Upper lobe of left lung (tissue), 6 donors: ENCODE measurements around the gene POLE2. TPM values are rescaled to one million over a fixed set of nuclear protein-coding genes. Genes with fewer than 3 reads are reported as not detected.
"Not testable (repeated sequence)": the region's sequence is repeated elsewhere in the genome, so short reads cannot be mapped to it uniquely, and the experiment has no call there.

Source experiments
- ATAC-seq, 2 donors: fragments of 200-7000 bp; cut with Tn5 transposase; one replicate each; pipeline ENCODE4 v1.9.1; 2022; ENCODE audit warnings: mild to moderate bottlenecking in 2 of 2, moderate library complexity in 2 of 2; ENCODE audit not compliant: low FRiP score in 2 of 2
- DNase-seq, 2 donors: peaks; one replicate each; pipeline ENCODE4 v3.0.0-alpha.2; 2019 to 2020
- H3K27ac ChIP-seq, 4 donors: fragments of 200-600 bp; sonication (generic); one replicate each; pipeline ENCODE4 v1.5.1; 2016 to 2019
- H3K27me3 ChIP-seq, 4 donors: fragments of 200-600 bp; sonication (generic); one replicate each; pipeline ENCODE4 v1.5.1; 2017 to 2019
- H3K36me3 ChIP-seq, 4 donors: fragments of 200-600 bp; sonication (generic); one replicate each; pipeline ENCODE4 v1.5.1; 2016 to 2019
- H3K4me1 ChIP-seq, 4 donors: fragments of 200-600 bp; sonication (generic); one replicate each; pipeline ENCODE4 v1.5.1; 2018 to 2019
- H3K4me3 ChIP-seq, 4 donors: fragments of 200-600 bp; sonication (generic); one replicate each; pipeline ENCODE4 v1.5.1; 2017 to 2019; ENCODE audit warnings: mild to moderate bottlenecking in 2 of 4, moderate library complexity in 1 of 4
- H3K9me3 ChIP-seq, 4 donors: fragments of 200-600 bp; sonication (generic); one replicate each; pipeline ENCODE4 v1.5.1; 2018 to 2019
- EP300 ChIP-seq, 4 donors: sonication (generic); formaldehyde crosslinking; IDR thresholded peaks; one replicate each; pipeline ENCODE4 v1.5.1; 2017; ENCODE audit warnings: antibody characterized with exemption in 4 of 4, control low read depth in 2 of 4
- POLR2A ChIP-seq, 4 donors: fragments of 450-650 bp; IDR thresholded peaks; one replicate each; pipeline ENCODE4 v1.5.1; 2016 to 2017; ENCODE audit warnings: antibody characterized with exemption in 4 of 4, mild to moderate bottlenecking in 2 of 4
- POLR2AphosphoS5 ChIP-seq, 2 donors: sonication (generic); formaldehyde crosslinking; IDR thresholded peaks; one replicate each; pipeline ENCODE4 v1.5.1; 2017; ENCODE audit warnings: antibody characterized with exemption in 2 of 2
- WGBS, 2 donors: methylation state at CpG; one replicate each; pipeline ENCODE4 v1.1.5; 2017 to 2018; 5-methylcytosine and 5-hydroxymethylcytosine counted together
- total RNA-seq, 6 donors: library from RNA; depleted of rRNA in 4 of 6; stranded (reverse); fragments of >200 nt in 4 of 6; gene quantifications; one replicate each; pipeline versions ENCODE4 v1.1.0 to v1.2.1, GENCODE V29; 2016 to 2021
- TF ChIP-seq, protein P1 (sequence below), 6 experiments: fragments of 450-650 bp in 4 of 6; fragments of 200-600 bp in 2 of 6; sonication (generic) in 2 of 6; IDR thresholded peaks; one replicate each; pipeline ENCODE4 v1.5.1; 2016 to 2019; ENCODE audit warnings: antibody characterized with exemption in 6 of 6
- donor health status: DM: no; HTN: no; CAD: no; lungs with moderate emphysema.
- donor health status: DM: no; HTN: yes; CAD: no; lungs with severe emphysema.

POLE2 gene
- total RNA-seq, 6 donors from 2014 or later = 0.49 to 2.7 (median 2.1) TPM

DNA sequence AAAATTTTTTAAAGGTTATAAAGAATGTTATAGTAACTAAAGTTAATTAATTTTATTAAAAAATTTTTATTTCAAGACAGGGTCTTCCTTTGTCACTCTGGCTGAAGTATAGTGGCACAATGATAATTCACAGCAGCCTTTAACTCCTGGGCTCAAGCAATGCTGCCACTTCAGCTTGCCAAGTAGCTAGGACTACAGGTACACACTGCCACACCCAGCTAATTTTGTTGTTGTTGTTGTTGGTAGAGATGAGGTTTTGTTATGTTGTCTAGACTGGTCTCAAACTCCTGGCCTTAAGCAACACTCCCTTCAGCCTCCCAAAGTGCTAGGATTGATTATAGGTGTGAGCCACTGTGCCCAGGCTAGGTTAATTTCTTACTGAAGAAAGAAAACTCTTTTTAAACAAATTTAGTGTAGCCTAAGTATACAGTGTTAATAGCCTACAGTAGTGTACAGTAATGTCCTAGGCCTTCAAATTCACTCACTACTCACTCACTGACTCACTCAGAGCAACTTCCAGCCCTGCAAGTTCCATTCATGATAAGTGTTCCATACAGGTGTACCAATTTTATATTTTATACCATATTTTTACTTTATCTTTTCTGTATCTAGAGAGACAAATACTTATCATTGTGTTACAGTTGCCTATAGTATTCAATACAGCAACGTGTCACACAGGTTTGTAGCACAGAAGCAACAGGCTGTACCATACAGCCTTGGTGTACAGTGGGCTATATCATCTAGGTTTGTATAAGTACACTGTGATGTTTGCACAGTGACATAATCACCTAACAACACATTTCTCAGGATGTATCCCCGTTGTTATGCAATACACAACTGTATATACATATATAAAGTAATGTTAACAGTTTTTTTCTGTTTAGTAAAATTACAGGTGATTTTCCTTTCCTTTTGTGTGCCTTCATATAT, 28.2 kb downstream of the POLE2 start:
- H3K36me3 ChIP-seq = no peaks in the 10 kb centered on the region
- no peak for DNase-seq
- H3K27ac ChIP-seq = no peak overlapping the region
- no peak for TF ChIP-seq POLR2AphosphoS5 (IDR thresholded peaks at IDR 0.05)
- TF ChIP-seq POLR2A (IDR thresholded peaks at IDR 0.05) = no peak
- no peak for TF ChIP-seq EP300 (IDR thresholded peaks at IDR 0.05)
- TF ChIP-seq, protein P1, sequence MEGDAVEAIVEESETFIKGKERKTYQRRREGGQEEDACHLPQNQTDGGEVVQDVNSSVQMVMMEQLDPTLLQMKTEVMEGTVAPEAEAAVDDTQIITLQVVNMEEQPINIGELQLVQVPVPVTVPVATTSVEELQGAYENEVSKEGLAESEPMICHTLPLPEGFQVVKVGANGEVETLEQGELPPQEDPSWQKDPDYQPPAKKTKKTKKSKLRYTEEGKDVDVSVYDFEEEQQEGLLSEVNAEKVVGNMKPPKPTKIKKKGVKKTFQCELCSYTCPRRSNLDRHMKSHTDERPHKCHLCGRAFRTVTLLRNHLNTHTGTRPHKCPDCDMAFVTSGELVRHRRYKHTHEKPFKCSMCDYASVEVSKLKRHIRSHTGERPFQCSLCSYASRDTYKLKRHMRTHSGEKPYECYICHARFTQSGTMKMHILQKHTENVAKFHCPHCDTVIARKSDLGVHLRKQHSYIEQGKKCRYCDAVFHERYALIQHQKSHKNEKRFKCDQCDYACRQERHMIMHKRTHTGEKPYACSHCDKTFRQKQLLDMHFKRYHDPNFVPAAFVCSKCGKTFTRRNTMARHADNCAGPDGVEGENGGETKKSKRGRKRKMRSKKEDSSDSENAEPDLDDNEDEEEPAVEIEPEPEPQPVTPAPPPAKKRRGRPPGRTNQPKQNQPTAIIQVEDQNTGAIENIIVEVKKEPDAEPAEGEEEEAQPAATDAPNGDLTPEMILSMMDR (IDR thresholded peaks at IDR 0.05) = no peak
- no peaks in the 10 kb centered on the region for H3K27me3 ChIP-seq
- 75 to 87% methylated on average over 2 of the region's 2 CpGs for WGBS, 2 donors
- H3K9me3 ChIP-seq = no peaks in the 10 kb centered on the region
- no peak overlapping the region for H3K4me3 ChIP-seq
- no peaks in the 10 kb centered on the region for H3K4me1 ChIP-seq
- ATAC-seq = no peak

DNA sequence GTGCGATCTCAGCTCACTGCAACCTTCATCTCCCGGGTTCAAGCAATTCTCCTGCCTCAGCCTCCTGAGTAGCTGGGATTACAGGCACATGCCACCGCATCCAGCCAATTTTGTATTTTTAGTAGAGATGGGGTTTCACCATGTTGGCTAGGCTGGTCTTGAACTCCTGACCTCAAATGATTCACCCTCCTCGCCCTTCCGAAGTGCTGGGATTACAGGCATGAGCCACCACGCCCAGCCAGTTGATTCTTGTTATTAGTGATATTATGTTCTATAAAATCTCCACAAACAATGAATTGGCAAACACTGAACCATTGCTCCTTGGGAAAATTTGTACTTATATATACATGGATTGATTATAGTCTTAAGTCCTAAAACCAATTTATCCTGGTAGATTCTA, 30.5 kb downstream of the POLE2 start:
- H3K4me3 ChIP-seq, H3K4me1 ChIP-seq, H3K9me3 ChIP-seq, DNase-seq, H3K27ac ChIP-seq, H3K27me3 ChIP-seq, ATAC-seq, H3K36me3 ChIP-seq: not testable (repeated sequence)
- 92 to 95% methylated on average over 6 of the region's 6 CpGs for WGBS, 2 donors

DNA sequence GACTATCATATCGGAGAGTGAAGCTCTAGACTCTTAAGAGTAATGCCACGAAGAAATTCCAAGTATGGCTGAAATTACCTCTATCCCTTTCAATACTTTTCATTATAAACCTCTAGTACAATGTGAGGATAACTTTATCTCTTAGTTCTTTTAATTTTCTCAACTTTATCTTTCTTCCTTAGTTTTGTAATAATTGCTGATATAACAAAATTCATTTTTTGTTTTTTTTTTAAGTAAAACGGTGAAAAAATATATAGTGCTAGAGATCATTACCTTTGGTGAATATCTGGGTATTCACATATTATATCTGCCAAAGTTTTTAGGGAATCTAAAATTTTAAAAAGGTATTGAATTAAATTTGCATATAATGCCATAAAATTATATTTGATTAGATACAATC, 33.5 kb downstream of the POLE2 start:
- TF ChIP-seq EP300 (IDR thresholded peaks at IDR 0.05) = no peak
- TF ChIP-seq, protein P1 (IDR thresholded peaks at IDR 0.05) = no peak
- no peak for TF ChIP-seq POLR2AphosphoS5 (IDR thresholded peaks at IDR 0.05)
- no peak for TF ChIP-seq POLR2A (IDR thresholded peaks at IDR 0.05)
- no peaks in the 10 kb centered on the region for H3K36me3 ChIP-seq
- WGBS, 2 donors = 94 to 97% methylated on average over 3 of the region's 3 CpGs
- no peak overlapping the region for H3K4me3 ChIP-seq
- no peaks in the 10 kb centered on the region for H3K4me1 ChIP-seq
- no peak overlapping the region for H3K27ac ChIP-seq
- no peaks in the 10 kb centered on the region for H3K9me3 ChIP-seq
- ATAC-seq = no peak
- H3K27me3 ChIP-seq = no peaks in the 10 kb centered on the region
- DNase-seq = no peak

GRCh38 chr14:49653508-49653907, 34.5 kb downstream of the POLE2 start:
- no peak for TF ChIP-seq EP300 (IDR thresholded peaks at IDR 0.05)
- TF ChIP-seq POLR2A (IDR thresholded peaks at IDR 0.05) = no peak
- TF ChIP-seq POLR2AphosphoS5 (IDR thresholded peaks at IDR 0.05) = no peak
- TF ChIP-seq, protein P1 (IDR thresholded peaks at IDR 0.05) = no peak
- WGBS, 2 donors = 98% methylated on average over 6 of the region's 6 CpGs

DNA sequence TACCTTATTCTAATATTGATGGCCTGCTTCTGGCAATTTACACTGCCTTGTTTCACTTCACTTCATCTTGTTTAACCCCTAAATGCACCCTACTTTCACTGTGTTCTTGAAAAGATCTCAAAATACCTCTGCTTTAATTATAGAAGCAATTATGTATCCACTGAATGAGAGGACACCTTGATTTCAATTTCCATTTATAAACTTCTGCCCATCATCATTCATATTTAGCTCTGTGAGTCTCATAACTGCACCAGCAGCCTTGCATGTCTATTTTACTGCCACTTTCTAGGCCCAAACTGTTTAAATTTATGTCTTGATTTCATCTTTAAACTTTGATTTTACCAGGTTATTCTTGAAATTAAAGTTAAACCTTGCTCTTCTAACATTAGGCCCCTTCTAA, 45.9 kb downstream of the POLE2 start:
- H3K4me3 ChIP-seq = no peak overlapping the region
- no peaks in the 10 kb centered on the region for H3K27me3 ChIP-seq
- peaks cover 0 to 30% (median 10%) of the 10 kb centered on the region in 4 donors for H3K4me1 ChIP-seq
- H3K9me3 ChIP-seq = no peaks in the 10 kb centered on the region
- ATAC-seq (no peak), DNase-seq (no peak)
- TF ChIP-seq POLR2AphosphoS5 (IDR thresholded peaks at IDR 0.05) = no peak
- H3K27ac ChIP-seq = peak overlapping the region in 1 of 4 donors; percentile 21
- H3K36me3 ChIP-seq = peaks cover 0 to 6% (median 0%) of the 10 kb centered on the region in 4 donors

More at GRCh38 chr14:49653508-49653907, 34.5 kb downstream of the POLE2 start:
- Histone ChIP-seq H3K36me3 (no peaks in the 10 kb centered on the region), H3K27me3 (no peaks in the 10 kb centered on the region), H3K27ac (no peak overlapping the region), H3K4me1 (no peaks in the 10 kb centered on the region), H3K4me3 (no peak overlapping the region), H3K9me3 (no peaks in the 10 kb centered on the region)
- DNase-seq (no peak), ATAC-seq (no peak)
